ENCODE measurements around the gene MOB1A. TPM values are rescaled to one million over a fixed set of nuclear protein-coding genes. Genes with fewer than 3 reads are reported as not detected.

MOB1A gene
- total and polyA plus RNA-seq, 2 of the 8 experiments (the other 6 are each of a cell fraction or from before 2014, with no cell fraction given): 21.6 to 91.7 TPM

GRCh38 chr2:74119912-74120825 lies 58.5 kb downstream of the MOB1A start (continued):
- TF ChIP-seq TAF7 (optimal IDR thresholded peaks at IDR 0.05; ENCODE audit: borderline replicate concordance, low read depth, low read length): peak; percentile 86
- no peak for TF ChIP-seq SUZ12 (IDR thresholded peaks at IDR 0.05; ENCODE audit: low read length)
- TF ChIP-seq BACH1 (IDR thresholded peaks at IDR 0.05; ENCODE audit: low read length): no peak
- TF ChIP-seq CREB1 (IDR thresholded peaks at IDR 0.05): no peak
- TF ChIP-seq JUND (IDR thresholded peaks at IDR 0.05; ENCODE audit: low read length): no peak
- no peak for TF ChIP-seq SP4 (IDR thresholded peaks at IDR 0.05; ENCODE audit: low read length)
- no peak for TF ChIP-seq SIN3A (conservative IDR thresholded peaks at IDR 0.05 in 1 of 2, IDR thresholded peaks at IDR 0.05 in 1 of 2; ENCODE audit: low read depth in 1 of 2, low read length in 2 of 2)
- peak; percentile 92 for TF ChIP-seq YY1 (IDR thresholded peaks at IDR 0.05; ENCODE audit: low read depth, low read length)
- TF ChIP-seq, protein P1, sequence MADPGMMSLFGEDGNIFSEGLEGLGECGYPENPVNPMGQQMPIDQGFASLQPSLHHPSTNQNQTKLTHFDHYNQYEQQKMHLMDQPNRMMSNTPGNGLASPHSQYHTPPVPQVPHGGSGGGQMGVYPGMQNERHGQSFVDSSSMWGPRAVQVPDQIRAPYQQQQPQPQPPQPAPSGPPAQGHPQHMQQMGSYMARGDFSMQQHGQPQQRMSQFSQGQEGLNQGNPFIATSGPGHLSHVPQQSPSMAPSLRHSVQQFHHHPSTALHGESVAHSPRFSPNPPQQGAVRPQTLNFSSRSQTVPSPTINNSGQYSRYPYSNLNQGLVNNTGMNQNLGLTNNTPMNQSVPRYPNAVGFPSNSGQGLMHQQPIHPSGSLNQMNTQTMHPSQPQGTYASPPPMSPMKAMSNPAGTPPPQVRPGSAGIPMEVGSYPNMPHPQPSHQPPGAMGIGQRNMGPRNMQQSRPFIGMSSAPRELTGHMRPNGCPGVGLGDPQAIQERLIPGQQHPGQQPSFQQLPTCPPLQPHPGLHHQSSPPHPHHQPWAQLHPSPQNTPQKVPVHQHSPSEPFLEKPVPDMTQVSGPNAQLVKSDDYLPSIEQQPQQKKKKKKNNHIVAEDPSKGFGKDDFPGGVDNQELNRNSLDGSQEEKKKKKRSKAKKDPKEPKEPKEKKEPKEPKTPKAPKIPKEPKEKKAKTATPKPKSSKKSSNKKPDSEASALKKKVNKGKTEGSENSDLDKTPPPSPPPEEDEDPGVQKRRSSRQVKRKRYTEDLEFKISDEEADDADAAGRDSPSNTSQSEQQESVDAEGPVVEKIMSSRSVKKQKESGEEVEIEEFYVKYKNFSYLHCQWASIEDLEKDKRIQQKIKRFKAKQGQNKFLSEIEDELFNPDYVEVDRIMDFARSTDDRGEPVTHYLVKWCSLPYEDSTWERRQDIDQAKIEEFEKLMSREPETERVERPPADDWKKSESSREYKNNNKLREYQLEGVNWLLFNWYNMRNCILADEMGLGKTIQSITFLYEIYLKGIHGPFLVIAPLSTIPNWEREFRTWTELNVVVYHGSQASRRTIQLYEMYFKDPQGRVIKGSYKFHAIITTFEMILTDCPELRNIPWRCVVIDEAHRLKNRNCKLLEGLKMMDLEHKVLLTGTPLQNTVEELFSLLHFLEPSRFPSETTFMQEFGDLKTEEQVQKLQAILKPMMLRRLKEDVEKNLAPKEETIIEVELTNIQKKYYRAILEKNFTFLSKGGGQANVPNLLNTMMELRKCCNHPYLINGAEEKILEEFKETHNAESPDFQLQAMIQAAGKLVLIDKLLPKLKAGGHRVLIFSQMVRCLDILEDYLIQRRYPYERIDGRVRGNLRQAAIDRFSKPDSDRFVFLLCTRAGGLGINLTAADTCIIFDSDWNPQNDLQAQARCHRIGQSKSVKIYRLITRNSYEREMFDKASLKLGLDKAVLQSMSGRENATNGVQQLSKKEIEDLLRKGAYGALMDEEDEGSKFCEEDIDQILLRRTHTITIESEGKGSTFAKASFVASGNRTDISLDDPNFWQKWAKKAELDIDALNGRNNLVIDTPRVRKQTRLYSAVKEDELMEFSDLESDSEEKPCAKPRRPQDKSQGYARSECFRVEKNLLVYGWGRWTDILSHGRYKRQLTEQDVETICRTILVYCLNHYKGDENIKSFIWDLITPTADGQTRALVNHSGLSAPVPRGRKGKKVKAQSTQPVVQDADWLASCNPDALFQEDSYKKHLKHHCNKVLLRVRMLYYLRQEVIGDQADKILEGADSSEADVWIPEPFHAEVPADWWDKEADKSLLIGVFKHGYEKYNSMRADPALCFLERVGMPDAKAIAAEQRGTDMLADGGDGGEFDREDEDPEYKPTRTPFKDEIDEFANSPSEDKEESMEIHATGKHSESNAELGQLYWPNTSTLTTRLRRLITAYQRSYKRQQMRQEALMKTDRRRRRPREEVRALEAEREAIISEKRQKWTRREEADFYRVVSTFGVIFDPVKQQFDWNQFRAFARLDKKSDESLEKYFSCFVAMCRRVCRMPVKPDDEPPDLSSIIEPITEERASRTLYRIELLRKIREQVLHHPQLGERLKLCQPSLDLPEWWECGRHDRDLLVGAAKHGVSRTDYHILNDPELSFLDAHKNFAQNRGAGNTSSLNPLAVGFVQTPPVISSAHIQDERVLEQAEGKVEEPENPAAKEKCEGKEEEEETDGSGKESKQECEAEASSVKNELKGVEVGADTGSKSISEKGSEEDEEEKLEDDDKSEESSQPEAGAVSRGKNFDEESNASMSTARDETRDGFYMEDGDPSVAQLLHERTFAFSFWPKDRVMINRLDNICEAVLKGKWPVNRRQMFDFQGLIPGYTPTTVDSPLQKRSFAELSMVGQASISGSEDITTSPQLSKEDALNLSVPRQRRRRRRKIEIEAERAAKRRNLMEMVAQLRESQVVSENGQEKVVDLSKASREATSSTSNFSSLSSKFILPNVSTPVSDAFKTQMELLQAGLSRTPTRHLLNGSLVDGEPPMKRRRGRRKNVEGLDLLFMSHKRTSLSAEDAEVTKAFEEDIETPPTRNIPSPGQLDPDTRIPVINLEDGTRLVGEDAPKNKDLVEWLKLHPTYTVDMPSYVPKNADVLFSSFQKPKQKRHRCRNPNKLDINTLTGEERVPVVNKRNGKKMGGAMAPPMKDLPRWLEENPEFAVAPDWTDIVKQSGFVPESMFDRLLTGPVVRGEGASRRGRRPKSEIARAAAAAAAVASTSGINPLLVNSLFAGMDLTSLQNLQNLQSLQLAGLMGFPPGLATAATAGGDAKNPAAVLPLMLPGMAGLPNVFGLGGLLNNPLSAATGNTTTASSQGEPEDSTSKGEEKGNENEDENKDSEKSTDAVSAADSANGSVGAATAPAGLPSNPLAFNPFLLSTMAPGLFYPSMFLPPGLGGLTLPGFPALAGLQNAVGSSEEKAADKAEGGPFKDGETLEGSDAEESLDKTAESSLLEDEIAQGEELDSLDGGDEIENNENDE (IDR thresholded peaks at IDR 0.05; ENCODE audit: insufficient replicate concordance, low read length): no peak

Data from H1 (cell line).